CMK (cell line): ENCODE results near the gene XIRP2.

Experiments
- DNase-seq: peaks from one replicate; pipeline ENCODE4 v3.0.0-alpha.2; 2010; ENCODE audit warnings: low read depth

Gene XIRP2

GRCh38 chr2:167135706-167136105 is 247.4 kb downstream of the XIRP2 start:
- peak; percentile 80 for DNase-seq

- no peak for DNase-seq
Observed at GRCh38 chr2:167136879-167137596, 248.8 kb downstream of the XIRP2 start.

DNA sequence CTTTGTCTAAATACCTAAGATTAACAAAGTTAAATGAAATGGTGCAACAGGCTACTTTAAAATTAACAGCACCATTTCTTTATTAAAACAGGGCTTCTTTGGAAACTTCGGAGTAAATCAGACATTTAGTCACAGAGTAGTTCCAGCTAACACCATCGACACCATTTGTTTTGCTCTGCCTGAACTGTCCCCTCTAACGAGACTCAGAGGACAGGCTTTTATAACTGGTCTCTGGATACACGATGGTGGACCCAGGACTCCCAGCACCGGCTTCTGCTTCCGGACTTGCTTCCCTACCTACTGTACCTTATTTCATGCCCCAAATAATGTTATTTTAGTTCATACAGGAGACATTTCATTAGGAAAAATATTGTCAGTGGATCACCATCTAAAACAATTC is 252.1 kb downstream of the XIRP2 start:
- no peak for DNase-seq

DNA sequence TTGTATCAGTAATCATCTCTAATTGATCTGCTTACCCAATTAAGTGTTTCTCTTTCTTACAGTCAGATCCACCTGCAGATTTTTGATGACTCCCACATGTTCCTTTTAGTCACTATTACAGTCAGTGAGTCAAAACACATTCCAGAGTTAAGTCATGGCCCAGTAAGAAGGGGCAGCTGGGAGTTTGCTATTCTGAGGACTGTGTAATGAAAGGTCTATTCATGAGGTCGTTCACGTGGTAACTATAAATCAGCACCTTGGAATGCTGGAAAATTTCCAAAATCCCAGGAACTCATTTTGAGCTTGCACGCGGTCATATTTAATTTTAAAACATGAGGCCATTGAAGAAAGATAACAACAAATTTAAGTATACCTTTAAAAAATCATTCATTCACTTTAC is 252.5 kb downstream of the XIRP2 start:
- no peak for DNase-seq

GRCh38 chr2:167142554-167142953 is 254.3 kb downstream of the XIRP2 start:
- no peak for DNase-seq

DNA sequence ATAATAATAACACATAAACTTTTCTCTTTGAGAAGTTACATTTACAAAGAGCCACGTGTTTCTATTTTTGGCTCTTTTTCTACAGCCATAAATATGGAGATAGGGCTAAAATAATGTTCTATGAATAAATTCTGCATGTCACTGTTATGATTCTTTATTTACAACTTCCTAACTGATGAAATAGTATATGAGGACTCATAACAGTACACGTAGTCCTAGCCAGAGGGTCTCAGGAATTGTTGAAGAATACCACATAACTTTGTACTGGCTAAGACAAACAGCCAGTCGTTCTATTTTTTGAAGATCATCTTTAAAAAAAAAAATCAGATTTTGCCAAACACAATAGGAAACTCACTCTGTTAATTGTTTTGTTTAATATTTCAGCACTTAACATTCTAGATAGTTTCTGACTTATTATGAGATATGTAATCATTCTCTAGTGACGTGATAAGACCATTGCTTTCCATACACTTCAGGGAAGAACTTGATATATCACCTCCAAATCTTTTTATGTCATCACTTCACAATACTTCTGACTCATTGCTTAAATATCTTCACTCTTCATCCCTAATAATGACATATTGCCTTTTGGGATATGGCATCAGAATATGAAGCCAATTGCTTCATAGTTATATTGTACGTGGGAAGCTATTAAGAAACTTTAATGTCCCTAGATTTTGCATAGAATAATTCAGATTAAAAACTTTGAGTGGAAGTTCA is 256.1 kb downstream of the XIRP2 start:
- no peak for DNase-seq

- DNase-seq, result no peak
Observed at GRCh38 chr2:167147271-167147941, 259.1 kb downstream of the XIRP2 start.

GRCh38 chr2:167151894-167152293 is 263.6 kb downstream of the XIRP2 start:
- no peak for DNase-seq

DNA sequence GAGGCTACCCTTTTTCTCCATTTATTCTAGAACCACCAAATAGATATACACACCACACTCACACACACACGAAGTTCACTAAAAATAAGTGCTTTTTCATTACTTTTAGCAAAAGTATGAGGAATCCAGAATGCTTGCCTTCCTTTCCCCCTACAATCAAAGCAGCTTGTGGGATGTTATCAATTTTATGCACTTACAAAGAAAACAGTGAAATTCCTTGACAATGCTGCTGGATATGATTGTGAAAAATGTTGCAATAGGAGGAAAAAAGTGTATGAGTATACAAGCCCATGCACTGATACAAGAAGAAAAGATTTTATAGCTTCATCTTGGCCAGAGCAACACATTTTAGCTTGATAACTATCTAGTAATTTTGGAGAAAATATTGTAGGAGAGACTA is 269.2 kb downstream of the XIRP2 start:
- DNase-seq, result no peak

DNA sequence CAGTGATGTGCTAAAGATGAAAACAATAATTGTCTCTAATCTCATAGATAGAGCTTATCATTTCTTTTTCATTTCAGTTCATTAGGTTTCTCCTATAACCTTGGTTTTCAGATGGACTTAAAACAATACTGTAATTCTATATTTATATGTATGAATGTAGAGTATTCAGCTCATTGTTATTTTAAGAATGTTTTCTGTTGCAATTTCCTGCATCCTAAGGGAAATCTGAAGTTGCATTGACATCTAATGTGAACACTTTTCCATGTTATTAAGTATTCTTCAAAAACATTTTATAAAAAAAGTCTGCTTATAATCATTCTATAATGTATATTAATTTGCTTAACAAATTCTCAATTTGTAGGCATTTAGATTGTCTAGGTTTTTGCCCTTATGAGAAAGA is 288.9 kb downstream of the XIRP2 start:
- DNase-seq, result no peak

DNA sequence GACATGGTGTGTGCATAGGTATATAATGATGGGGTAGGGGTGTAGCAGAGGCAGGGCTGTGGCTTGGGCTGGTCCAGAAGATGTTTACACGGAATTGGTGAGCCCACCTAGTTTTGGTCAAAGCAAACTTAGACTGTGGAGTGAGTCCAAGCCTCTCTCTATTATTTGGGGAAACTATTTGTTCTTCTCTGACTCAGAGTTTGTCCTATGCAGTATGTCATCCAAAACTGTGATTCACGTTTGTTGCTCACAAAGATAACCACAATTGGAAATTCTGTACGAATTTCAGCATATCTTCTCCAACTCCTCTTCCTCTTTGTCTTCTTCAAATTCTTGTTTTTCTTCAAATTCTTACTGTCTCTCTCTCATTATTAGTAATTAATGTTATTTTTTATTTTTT is 292.9 kb downstream of the XIRP2 start:
- DNase-seq, result no peak

DNA sequence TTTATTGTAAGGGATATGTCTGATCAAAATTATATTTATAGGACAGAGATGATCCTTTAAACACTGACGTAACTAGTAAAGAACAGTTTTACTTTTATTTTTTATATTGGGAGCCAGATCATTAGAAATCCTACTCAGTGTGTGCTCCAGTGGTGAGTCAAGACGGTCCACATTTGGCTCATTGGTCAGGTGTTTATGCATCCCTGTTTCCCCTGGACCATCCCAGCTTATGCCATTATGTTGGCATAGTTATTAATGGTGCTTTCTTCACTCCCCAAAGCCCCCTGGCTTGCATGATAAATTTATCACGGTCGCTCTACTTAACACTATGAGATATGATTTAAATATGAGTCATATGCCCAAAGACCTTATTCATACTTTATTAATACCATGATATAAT is 293.4 kb downstream of the XIRP2 start:
- DNase-seq, result no peak

DNA sequence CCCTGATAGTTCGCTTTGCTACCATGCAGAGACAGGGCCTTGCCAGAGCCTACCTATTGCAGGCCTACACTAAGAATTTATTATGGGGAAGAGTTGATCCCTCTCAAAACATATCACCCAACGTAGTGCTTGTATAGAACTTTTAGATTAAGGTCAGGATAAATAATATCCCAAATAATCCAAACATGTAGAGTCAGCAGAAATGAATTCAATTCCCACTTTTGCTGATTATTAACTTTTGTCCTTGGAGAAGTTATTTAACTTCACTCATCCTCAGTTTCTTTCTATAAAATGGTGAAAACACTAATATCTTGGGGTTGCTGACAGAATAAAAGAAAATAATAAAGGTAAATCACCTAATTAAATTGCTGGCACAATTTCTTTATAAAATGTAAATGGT is 294.1 kb downstream of the XIRP2 start:
- DNase-seq, result no peak

- no peak for DNase-seq
Observed at GRCh38 chr2:167183931-167184330, 295.7 kb downstream of the XIRP2 start.

DNA sequence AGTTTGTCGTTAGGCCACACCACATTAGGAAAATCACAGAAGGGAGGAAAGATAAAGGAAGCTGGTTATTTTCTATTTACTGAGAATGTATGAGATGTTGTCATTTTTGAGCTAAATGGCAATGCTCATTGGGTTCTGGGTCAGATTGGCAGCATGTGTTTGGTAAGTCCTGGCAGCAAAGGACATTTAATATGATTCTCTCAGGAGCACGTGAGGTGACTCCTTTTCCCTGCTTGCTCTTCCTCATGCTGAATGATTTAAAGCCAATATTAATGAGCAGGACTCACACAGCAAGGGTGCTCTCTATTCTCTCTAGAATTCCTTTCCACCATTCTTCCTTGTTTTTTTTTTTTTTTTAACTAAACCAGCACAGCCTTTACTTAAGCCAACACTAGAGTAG is 298.2 kb downstream of the XIRP2 start:
- DNase-seq, result no peak

- no peak for DNase-seq
Observed at GRCh38 chr2:167187049-167187727, 298.9 kb downstream of the XIRP2 start.

- DNase-seq, result no peak
Observed at GRCh38 chr2:167187978-167188967, 300.0 kb downstream of the XIRP2 start.

DNA sequence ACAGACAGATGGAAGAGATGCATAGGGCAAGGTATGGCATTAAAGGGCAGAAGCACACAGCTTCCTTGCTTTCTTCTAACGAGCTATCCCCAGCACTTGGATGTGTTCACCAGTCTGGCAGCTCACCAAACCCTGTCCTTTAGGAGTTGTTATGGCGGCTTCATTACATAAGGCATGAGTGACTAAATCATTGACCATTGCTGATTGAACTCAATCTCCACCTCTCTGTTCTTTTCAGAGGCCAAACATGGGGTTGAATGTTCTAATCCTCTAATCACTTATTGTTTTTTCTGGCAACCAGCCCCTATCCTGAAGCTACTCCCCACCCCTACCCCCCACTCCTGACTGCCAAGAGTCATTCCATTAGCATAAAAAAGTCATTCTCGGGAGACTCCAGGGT is 301.8 kb downstream of the XIRP2 start:
- no peak for DNase-seq

- no peak for DNase-seq
Observed at GRCh38 chr2:167191588-167191987, 303.3 kb downstream of the XIRP2 start.

GRCh38 chr2:167192833-167193232 is 304.6 kb downstream of the XIRP2 start:
- no peak for DNase-seq

GRCh38 chr2:167196461-167197252 is 308.4 kb downstream of the XIRP2 start:
- DNase-seq, result no peak
